Stimulated activated CD4-positive, alpha-beta T cell treated with anti-CD3 and anti-CD28 coated beads, Interleukin-2, amount 100 ng/mL, for 4 hours (primary cell): ENCODE data around the gene PAX7.

Experiments used
- DNase-seq: peaks from one replicate; pipeline ENCODE4 v3.0.0-alpha.2; 2020; ENCODE audit warnings: low read depth

Gene PAX7

DNA sequence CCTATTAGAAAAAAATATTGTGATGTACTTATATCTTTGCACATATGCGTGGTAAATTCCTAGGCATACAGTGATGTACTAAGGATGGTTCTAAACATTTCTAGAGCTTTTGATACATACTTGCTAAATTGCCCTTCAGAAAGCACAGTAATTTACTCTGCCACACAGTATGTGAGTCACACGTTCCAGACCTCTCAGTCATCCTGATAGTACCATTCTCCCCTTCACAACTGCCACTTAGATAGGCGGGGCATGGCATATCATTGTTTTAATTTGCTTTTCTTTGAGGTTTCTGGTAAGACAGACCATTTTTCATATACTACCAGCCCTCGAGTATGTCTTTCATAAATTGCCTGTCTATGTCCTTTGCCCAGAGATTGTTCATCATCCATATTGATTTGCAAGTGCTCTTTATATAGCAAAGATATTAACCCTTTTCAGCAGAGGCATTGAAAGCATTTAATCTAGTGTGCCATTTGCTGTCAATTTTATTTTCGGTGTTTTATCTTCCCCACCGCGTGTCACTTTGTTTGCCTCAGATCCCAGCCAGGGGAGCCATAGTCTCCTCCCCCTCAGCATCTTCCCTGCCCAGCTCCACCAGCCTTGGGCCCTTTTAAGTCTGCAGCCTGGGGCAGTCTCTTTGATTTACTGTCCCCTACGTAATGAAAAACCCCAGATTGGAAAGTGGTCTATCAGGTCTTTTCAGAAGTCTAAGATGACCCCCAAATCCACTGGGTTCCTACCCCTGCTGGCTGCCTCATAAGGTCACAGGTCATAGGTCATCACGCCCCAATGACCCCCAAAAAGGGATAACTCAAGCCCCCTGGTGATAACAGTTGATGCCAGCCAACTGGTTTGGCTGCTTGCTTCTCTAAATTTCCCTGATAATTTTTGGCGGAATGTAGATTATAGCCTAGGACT, 11.8 kb upstream of the PAX7 start:
- DNase-seq, result no peak

DNA sequence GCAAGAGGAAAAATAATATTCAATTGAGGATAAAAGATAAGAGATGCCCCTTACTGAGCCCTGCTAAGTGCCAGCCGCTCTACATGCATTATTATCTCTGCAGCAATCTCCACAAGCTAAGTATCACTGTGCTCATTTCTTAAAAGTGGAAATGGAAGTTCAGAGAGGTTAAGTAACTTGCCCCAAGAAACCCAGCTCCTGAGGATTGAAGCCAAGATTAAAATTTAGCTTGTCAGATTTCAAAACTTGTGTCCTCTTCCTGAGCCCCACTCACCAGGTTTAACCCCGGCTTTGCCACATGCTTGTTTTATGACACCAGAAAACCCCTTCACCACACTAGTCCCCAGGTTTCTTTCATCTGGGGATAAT, 11.2 kb upstream of the PAX7 start:
- DNase-seq, result no peak

DNA sequence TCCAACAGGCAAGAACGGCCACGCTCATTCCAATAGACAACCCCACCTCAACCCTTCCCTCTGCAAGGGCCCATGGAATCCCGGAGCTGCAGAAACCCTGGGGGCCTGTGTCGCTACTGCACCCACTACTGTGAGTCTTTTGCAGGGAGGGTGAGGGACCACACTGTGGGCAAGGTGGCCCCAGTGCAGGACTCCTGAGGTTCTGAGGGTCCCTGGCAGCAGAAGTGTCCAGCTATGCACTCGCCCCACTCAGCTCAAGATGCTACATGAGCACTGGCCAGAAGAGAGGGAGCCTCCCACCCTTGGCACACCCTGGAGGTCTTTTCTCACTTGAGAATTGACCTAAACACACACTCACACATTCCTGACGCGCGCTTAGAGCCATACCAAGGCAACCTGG, 2.1 kb upstream of the PAX7 start:
- DNase-seq, result no peak

DNA sequence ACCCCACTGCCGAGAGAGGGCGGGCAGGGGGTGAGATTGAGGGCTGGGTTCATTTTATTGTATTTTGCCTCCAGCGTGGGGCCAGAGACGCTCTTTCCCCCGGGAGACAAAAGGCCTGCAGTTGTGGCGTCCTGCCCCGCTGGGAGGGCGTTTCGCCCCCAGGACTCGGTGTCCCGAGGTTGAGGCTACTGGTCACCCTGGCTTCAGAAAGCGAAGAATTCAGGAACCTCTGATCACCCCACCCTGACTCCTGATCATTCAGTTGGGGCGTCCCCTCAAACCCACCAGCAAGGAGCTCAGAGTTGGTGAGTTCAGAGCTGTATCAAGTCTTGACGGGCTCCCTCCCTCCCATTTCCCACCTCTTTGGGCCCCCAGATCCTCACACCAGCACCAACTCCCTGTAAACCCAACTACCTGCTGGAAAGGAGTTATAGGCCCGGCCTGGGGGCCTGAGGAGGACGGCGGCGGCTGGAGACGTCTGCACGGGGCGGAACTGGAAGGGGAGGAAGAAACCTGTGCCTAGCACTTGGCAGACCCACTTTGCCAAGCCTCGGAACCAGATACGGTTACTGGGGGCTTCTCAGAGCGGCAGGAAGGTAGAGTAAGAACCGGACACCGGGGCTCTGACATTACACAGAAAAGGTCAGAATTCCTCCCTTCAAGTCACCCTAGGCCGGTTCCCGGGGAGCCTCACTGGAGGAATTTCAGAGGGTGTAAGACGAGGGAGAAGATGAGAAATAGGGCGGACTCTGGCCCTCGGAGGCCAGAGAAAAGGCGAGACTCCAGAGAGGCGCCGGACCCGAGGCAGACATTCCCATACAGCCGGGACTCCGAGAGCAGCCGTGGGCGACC, 761 bp upstream of the PAX7 start:
- no peak for DNase-seq

DNA sequence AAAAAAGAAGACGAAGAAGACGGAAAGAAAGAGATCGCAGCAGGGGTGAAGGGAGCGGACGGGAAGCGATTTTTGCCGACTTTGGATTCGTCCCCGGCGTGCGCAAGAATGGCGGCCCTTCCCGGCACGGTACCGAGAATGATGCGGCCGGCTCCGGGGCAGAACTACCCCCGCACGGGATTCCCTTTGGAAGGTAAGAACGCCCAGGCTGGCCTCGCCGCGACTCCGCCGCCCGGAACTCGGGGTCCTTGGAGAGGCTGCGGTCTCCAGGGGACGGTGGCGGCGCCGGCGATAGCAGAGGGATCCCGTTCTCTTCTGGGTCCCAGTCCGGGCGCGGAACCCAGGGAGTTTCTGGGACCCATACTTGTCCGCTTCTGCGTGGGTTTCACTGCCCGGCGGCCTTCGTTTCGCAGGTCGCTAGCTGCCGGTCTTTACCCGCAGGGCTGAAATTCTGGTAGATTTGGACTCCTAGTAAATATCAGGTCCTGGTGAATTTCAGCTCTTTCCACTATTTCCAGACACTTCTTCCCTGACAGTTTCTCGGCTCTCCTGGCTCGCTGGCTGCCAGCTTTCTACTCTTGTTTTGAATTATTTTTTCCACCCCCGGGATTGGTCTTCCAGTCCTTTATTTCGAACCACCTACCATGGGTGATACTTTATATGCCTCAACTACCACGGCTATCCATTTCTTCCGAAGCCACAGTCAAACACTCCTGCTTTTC, 1.0 kb downstream of the PAX7 start:
- DNase-seq, result no peak

DNA sequence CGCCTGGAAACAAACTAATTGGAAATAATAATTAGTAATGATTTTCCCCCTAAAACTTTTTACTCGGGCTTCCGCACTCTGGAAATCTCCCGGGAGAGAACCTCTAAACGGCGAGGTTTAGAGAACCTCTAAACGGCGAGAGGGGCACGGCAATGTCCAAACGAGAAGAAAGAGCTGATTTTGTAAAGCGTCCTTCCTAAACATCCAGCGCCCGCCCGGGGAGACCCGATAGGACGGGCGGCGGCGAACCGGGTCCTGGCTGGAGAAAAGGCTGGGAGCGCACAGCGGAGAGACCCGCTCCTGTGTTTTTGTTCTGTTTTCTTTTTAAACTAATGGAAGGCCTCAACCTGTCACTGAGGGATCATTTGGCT, 1.6 kb downstream of the PAX7 start:
- DNase-seq, result no peak

DNA sequence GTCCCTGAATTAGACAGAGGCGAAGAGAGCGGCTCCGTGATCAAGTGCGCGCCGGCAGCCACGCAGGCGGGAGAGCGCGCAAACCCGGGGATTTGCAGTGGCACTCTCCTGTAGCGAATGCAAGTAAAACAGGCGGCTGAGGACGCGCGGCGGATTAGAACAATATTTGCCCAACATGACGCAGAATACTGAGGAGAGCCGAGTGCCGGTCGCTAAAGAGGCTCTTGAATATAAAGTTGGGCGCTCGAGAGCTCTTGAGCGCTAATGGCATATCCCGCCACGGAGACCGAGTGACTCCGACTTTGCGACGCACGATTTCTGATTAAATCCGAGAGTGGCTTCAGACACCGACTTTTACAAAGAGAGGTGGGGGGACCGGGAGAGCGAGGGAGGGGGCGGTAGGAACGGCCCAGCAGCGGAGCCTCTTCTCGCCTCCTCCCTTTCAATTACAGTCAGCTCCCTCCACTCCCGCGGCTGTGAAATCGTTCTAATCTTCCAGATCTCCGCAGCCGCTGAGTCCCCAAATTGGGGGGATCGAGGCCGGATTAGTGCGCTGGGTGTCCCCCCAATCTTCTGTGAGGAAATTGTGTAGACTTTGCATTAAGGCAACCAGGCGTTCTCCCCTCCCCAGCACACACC, 2.3 kb downstream of the PAX7 start:
- DNase-seq, result no peak

DNA sequence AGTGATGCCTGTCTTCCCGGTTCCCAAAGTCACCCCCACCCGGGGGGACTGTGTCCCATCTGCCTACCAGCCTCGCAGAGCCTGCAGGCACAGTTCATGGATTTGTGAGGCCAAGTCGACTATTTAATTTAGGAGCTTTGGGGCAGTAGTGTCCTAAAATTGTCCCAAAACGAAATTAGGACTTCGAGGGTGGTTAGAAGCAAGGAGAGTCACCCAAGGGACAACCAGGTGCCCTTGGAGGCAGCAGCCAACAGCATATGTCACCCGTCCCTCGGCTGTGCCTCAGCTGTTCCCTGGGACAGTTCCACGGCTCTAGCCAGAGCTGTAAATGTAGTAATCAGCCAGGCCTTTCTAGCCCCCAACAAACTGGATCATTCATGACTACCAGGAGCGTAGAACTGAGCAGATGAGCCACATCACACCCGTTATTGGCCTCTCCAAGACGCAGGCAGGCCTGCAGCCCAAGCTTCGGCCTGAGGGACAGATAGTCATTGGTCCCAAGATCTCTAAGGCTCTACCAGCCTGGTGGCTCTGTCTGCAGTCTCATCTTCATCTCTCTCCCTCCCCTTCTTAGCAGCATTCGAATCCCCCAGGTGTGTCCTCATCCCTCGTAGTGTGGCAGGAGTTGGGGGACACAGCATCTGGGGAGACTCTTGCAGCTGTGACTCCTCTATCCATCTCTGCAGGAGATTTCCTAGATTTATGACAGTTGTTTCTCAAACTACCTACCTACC, 2.9 kb downstream of the PAX7 start:
- DNase-seq, result no peak

DNA sequence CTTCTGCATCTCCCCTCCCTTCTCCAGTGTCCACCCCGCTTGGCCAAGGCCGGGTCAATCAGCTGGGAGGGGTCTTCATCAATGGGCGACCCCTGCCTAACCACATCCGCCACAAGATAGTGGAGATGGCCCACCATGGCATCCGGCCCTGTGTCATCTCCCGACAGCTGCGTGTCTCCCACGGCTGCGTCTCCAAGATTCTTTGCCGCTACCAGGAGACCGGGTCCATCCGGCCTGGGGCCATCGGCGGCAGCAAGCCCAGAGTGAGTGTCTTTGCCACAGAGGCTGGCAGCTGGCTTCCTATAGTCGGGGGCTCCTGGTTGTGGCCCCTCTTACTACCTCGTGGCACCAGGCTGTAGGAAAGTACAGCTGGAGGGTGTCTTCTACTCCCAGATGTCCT, 3.6 kb downstream of the PAX7 start:
- no peak for DNase-seq

DNA sequence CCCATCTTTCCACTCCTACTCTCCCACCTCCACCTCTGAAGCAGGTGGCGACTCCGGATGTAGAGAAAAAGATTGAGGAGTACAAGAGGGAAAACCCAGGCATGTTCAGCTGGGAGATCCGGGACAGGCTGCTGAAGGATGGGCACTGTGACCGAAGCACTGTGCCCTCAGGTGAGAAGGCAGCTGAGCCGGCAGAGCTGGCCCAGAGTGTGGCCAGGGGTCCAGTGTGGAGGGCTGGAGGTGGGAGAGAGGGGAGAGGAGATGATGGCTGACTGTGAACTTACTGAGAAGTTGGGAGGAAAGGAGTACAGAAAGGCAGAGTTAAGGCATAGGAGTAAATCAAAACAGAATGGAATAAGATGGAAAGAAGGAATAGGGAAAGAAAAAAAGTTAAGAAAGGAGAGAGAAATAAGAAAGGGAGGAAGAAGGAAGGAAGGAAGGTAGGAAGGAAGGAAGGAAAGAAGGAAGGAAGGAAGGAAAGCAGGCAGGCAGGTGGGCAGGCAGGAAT, 4.5 kb downstream of the PAX7 start:
- no peak for DNase-seq

DNA sequence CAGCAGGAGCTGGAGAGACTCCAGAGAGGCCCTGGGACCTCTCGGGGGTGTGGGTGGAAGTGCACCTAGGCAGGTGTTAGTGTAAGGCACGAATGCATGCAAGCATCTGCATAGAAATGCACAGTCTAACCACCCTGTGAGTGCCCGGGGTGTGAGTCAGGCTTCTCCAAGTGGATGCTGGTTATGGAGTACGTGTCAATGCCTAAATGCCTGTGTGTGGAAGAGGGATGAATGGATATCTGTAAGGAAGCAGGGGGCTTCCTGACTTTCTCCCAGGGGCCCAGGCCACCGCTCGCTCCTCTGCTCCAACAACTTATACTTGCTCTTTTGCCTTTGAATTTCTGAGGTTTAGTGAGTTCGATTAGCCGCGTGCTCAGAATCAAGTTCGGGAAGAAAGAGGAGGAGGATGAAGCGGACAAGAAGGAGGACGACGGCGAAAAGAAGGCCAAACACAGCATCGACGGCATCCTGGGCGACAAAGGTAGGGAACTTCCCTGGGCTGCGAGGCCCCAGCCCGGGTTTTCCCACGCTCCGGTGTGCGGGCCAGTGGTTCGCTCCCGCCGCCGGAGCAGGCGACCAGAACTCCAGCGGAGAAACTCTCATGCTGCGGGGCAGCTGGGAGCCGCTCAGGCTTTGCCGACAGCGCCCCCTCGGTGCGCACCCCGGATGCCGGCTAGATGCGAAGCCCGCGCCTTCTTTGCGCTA, 5.4 kb downstream of the PAX7 start:
- no peak for DNase-seq

DNA sequence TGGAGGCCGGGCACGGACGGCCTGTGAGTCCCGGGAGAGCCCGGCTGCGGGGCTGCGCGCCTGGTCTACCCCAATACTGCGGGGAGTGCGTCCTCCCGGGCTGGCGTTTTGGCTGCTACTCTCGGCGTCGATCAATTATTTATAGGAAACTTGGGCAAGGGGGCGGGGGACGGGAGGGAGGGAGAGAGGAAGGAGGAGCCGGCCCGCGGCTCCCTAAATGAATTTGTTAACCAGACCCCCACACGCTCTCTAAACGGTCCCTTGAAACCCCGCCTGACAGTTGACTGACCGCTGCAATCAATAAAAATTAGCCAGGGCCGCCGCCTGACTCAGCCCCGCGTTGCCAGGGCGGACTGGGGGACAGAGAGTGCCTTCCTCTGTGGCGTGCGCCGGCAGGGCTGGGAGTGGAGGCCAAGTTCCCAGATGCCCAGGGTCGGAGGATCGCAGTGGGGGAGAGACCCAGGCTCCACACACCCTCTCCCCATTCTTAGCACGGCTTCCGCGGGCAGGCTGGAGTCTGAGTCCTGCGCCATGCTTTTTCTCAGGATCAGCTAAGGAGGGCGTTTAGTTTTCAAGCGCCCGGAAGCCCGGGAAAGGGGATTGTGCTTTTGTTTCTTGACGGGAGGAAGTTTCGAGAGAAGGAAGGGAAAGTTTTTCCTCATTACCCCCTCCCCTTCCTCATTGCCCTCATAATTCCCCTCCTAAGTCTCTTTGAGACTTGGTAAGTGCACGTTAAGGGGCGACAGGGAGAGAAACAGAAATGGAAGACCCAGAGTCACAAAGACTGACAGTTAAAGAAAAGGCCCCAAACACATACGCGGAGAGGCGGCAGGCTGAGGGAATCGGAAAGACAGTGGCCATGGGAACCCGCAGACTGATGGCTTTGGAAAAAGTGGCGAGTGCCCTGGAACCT, 6.2 kb downstream of the PAX7 start:
- no peak for DNase-seq

DNA sequence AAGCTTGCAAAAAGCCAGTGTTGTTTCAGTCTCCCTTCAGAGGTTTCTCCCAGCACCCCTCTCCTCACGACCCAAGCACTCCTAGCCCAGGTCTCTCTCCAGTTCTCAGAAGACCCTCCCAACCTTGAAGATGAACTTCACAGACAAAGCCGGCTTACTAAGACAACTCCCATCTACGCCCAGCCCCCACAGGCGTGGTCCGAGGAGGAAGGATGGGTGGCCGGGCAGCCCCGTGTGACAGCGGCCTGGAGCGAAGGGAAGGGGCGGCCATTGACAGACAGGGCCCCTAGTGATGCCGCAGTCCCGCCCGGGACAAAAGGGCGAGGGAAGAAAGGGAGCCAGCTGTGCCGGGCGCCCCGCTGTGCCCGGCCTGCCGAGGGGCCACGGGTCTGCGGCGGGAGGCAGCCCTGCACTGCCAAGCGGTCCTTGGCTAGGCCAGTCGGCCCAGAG, 6.9 kb downstream of the PAX7 start:
- no peak for DNase-seq

DNA sequence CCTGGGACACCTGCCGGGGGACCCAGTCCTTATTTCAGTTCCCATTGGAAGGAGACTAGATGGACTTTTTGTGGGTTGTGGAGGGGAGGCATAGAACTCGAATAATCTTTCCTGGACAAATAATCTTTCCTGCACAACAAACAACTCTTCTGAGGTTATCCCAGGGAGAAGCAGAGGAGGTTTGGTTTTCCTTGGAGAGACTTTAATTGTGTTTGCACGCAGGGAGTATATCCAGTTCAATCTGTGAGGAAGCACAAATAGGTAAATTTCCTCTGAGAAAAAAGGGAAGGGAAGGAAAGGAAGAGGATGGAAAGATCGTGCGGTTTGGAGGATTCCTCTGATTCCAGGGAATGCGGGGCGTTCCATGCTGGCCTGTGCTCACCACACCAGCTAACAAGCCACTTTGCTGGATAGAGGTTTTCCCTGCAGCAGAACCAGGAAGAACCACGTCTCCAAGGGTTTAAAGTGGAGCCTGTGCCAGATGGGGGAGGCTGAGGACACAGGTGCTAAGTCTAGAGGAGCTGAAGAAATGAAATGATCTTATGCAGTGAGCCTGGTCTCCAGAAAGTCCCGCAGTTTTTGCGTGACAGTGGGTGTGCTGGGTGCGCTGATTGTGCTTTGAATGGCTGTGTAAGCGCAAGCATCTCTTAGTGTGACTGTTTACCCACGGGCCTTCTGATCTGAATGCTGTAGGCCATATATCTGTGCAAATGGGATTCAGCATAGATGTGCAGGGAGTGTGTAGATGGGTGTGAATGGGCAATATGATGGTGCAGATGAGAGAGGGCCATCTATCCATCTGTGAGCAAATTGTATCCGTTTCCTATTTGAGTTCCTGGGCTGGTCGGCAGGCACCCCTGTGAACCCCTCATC, 7.6 kb downstream of the PAX7 start:
- no peak for DNase-seq

DNA sequence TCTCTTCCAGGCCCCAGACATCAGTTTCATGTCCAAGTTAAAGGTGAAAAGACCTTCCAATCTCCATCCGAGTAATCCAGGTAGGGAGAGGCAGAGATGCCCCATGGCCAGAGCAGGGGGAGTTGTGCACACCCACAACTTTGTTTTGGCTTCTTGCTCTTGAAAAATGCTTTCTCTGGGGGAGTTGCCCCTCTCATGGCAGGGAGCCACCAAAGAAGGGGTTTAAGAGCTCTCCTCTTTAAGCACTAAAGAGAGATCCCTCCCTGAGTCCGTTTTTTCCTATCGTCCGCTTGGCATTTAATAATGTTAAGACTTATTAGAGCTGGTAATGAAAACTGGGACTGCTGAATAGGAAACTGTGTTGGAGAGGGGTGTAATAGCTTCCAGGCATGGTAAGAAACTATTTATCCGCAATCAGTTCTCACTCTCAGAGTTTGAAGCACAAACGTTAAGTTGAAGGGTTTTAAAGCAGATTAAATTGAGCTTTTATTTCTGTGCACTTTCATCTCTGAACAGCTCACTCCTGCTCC, 8.3 kb downstream of the PAX7 start:
- no peak for DNase-seq

DNA sequence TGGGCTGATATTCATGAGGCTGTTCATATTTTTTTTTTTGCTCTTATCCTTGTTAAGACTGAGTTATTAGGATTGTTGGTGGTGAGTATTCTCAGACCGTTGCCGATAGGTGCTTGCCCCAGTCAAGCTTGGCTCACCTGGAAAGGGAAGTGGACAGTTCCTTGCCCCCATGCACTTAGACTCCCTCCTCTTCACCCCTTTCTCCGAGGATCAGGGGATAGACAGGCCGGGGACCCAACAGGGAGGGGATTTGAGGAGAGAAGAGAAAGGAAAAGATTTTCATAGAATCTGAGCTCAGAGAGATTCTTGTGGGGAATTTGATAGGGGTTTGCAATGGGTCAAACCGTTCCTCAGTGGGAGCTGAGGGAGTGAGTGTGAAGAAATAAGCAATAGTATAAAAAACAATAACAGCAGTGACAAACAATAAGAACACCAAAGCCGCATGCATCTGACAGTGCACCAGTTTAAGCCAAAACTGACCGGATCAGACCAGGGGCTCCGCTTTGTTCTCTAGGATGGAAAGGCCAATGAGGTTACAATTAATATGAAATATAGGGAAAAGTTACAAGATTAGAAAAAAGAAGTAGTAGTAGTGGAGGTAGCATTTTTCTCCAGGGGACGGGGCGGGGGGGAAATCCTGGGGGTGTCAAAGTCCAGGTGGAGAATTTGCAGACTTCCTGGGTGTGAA, 8.9 kb downstream of the PAX7 start:
- no peak for DNase-seq

DNA sequence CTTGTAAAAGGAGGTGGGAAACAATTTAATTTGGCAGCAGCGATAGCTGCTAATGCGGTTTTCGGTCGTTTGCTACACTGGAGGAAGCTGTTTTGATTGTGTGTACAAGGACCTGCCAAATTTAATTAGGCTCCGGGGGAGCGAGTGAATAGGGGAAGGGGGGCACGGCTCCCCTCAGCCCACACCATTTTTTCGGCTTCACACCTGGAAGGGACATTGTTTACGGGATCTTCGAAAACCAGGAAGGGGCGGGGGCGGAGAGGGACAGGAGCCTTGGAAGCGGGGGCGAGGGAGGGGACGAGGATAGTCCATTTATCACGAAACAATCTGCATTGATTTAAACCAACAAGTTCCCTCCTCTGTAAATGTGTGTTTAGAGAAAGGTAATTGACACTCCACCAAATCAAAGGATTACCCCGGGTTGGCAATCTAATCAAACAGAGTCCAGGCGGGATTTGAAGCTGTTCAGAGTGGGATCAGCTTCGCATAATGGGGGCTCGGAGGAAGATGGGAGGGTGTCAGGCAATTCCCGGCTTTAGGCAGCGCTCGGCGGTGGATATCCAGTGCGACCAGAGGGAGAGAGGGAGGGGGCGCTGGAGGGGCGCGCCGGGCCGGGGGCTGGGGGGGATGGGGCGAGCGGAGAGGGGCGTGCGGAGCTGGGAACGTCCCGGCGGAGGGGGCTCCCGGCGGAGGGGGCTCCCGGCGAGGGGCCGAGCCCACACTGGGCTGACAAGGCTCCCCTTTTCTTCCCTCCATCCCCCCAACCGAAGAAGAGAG, 9.8 kb downstream of the PAX7 start:
- no peak for DNase-seq
